KMS-11 (cell line): ENCODE results near the gene CFLAR.

Experiments used
- H2AFZ ChIP-seq: fragments of 200-600 bp; sonication (generic); 2 replicates; pipeline ENCODE4 v1.6.1; 2016; ENCODE audit warnings: antibody characterized with exemption, mixed run types, low read depth
- H3K27ac ChIP-seq: fragments of 200-600 bp; sonication (generic); 2 replicates; pipeline ENCODE4 v1.6.1; 2016; ENCODE audit warnings: mild to moderate bottlenecking, mixed run types
- H3K27me3 ChIP-seq: fragments of 200-600 bp; sonication (generic); 2 replicates; pipeline ENCODE4 v1.6.1; 2017; ENCODE audit warnings: mild to moderate bottlenecking, low read depth, mixed run types, moderate library complexity; ENCODE audit not compliant: insufficient read depth
- H3K36me3 ChIP-seq: fragments of 200-600 bp; sonication (generic); 2 replicates; pipeline ENCODE4 v1.6.1; 2017; ENCODE audit warnings: mild to moderate bottlenecking, mixed run types; ENCODE audit not compliant: insufficient read depth
- H3K4me1 ChIP-seq: fragments of 200-600 bp; sonication (generic); 2 replicates; pipeline ENCODE4 v1.6.1; 2016; ENCODE audit warnings: mild to moderate bottlenecking, low read depth, mixed run types; ENCODE audit not compliant: poor library complexity, severe bottlenecking
- H3K4me2 ChIP-seq: fragments of 200-600 bp; sonication (generic); 2 replicates; pipeline ENCODE4 v1.7.0; 2016; ENCODE audit warnings: mild to moderate bottlenecking, mixed run types
- H3K4me3 ChIP-seq: fragments of 200-600 bp; sonication (generic); IDR thresholded peaks from 2 replicates; pipeline ENCODE4 v1.6.1; 2017; ENCODE audit warnings: low read depth, low read length, mixed read lengths; ENCODE audit not compliant: insufficient read depth
- H3K79me2 ChIP-seq: fragments of 200-600 bp; sonication (generic); 2 replicates; pipeline ENCODE4 v1.6.1; 2016; ENCODE audit warnings: low read depth, mixed run types; ENCODE audit not compliant: insufficient read depth
- H3K9ac ChIP-seq: fragments of 200-600 bp; sonication (generic); 2 replicates; pipeline ENCODE4 v1.6.1; 2016; ENCODE audit warnings: mild to moderate bottlenecking, mixed run types
- H4K20me1 ChIP-seq: fragments of 200-600 bp; sonication (generic); 2 replicates; pipeline ENCODE4 v1.6.1; 2016; ENCODE audit warnings: mild to moderate bottlenecking, mixed run types; ENCODE audit not compliant: insufficient read depth
- TF ChIP-seq, protein P1 (sequence below): fragments of 200-600 bp; sonication (generic); conservative IDR thresholded peaks from 2 replicates; pipeline ENCODE4 v1.6.1; 2017; ENCODE audit warnings: low read depth, mild to moderate bottlenecking, antibody characterized with exemption, low read length, moderate library complexity, mixed read lengths

The CFLAR gene

GRCh38 chr2:201127570-201127969 is 11.6 kb downstream of the CFLAR start:
- peak overlapping the region; percentile 98 for H3K4me2 ChIP-seq
- peaks cover 93% of the 10 kb centered on the region for H3K4me1 ChIP-seq
- H4K20me1 ChIP-seq: no peaks in the 10 kb centered on the region
- H3K9ac ChIP-seq: peak overlapping the region; percentile 86
- peaks cover 90% of the 10 kb centered on the region for H3K79me2 ChIP-seq
- no peak overlapping the region for H3K4me3 ChIP-seq
- no peaks in the 10 kb centered on the region for H3K36me3 ChIP-seq
- H3K27ac ChIP-seq: peak overlapping the region; percentile 98
- TF ChIP-seq, protein P1, sequence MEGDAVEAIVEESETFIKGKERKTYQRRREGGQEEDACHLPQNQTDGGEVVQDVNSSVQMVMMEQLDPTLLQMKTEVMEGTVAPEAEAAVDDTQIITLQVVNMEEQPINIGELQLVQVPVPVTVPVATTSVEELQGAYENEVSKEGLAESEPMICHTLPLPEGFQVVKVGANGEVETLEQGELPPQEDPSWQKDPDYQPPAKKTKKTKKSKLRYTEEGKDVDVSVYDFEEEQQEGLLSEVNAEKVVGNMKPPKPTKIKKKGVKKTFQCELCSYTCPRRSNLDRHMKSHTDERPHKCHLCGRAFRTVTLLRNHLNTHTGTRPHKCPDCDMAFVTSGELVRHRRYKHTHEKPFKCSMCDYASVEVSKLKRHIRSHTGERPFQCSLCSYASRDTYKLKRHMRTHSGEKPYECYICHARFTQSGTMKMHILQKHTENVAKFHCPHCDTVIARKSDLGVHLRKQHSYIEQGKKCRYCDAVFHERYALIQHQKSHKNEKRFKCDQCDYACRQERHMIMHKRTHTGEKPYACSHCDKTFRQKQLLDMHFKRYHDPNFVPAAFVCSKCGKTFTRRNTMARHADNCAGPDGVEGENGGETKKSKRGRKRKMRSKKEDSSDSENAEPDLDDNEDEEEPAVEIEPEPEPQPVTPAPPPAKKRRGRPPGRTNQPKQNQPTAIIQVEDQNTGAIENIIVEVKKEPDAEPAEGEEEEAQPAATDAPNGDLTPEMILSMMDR: no peak
- no peak overlapping the region for H2AFZ ChIP-seq
- H3K27me3 ChIP-seq: no peaks in the 10 kb centered on the region

- no peak overlapping the region for H2AFZ ChIP-seq
- H3K4me1 ChIP-seq: peaks cover 93% of the 10 kb centered on the region
- no peaks in the 10 kb centered on the region for H4K20me1 ChIP-seq
- H3K9ac ChIP-seq: peak overlapping the region; percentile 86
- H3K36me3 ChIP-seq: peaks cover 1% of the 10 kb centered on the region; the same call in 1 of the 2 replicates
- H3K4me3 ChIP-seq: no peak overlapping the region
- H3K27ac ChIP-seq: peak overlapping the region; percentile 98
- peak overlapping the region; percentile 98 for H3K4me2 ChIP-seq
- peaks cover 90% of the 10 kb centered on the region for H3K79me2 ChIP-seq
- no peaks in the 10 kb centered on the region for H3K27me3 ChIP-seq
- TF ChIP-seq, protein P1: no peak
Measured at GRCh38 chr2:201128033-201128432, 12.1 kb downstream of the CFLAR start.

DNA sequence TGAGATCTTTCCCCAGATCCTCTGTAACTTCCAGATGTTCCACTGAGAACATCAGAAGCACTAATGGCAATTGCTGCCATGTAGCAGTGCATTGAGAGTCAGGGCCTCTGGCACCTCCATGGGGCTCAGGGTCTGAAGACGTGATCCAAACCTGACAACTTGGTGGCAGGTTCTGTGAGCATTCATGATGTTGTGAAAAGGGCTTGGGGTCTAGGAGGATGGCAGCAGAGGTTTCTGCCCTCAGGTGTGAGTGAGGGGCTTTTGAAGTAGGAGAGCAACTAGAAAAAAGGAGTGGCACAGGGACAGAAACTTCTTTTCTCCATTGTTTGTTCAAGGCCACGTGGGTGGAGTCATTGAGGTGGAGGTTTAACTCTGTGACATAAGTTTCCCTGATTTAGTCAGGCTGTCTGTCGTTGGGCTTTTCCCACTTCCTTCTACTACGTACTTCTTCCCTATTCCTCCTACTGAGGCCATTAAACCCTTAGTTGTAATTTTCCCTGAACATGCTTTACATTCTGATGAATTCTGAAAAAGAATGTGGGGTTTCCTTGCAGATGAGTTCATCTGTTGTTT is 13.1 kb downstream of the CFLAR start:
- Histone ChIP-seq H3K36me3 (peaks cover 5% of the 10 kb centered on the region; the same call in 1 of the 2 replicates), H2AFZ (no peak overlapping the region), H3K27me3 (no peaks in the 10 kb centered on the region), H3K4me2 (peak overlapping the region; percentile 98), H3K9ac (peak overlapping the region; percentile 86), H3K4me1 (peaks cover 87% of the 10 kb centered on the region), H3K4me3 (no peak overlapping the region), H4K20me1 (no peaks in the 10 kb centered on the region), H3K27ac (peak overlapping the region; percentile 98), H3K79me2 (peaks cover 92% of the 10 kb centered on the region)
- TF ChIP-seq, protein P1: no peak

DNA sequence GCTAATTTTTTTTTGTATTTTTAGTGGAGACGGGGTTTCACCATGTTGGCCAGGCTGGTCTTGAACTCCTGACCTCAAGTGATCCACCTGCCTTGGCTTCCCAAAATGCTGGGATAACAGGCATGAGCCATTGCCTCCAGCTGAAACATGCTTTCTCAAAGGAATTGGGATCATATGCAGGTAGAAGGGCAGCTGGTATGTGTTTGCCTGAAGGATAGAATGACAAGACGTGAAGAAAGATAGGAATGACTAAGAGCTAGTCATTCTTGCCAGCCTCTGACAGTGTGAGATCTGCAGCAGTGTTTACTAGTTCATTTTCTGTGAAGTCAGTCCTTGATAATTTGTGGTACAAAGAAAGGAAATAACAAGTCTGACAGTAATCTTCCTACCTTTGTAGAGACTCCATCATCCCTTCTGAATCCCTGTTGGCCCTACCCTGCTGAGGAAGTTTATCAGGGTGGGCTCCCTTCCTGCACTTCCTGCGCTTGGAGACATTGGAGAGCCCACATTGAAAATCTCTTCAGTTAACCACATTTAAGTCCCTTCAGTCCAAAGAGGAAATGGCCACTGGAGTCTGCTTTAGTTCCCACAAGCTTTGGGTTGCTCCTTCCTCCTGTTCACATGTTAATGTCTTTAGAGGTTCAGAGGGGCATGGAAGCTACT is 14.7 kb downstream of the CFLAR start:
- TF ChIP-seq, protein P1: no peak
- Histone ChIP-seq H3K36me3 (peaks cover 13% of the 10 kb centered on the region; the same call in 1 of the 2 replicates), H3K79me2 (peaks cover 83% of the 10 kb centered on the region), H3K27ac (peak overlapping the region; percentile 31; the same call in 1 of the 2 replicates), H3K4me2 (peak overlapping the region; percentile 18; the same call in 1 of the 2 replicates), H3K9ac (no peak overlapping the region), H4K20me1 (no peaks in the 10 kb centered on the region), H3K4me1 (peaks cover 75% of the 10 kb centered on the region), H3K4me3 (no peak overlapping the region), H3K27me3 (no peaks in the 10 kb centered on the region), H2AFZ (no peak overlapping the region)
